H1 (cell line): ENCODE measurements around the gene RRP1. TPM values are rescaled to one million over a fixed set of nuclear protein-coding genes. Genes with fewer than 3 reads are reported as not detected.
A peak's percentile ranks its signal among the peaks of the same experiment; 100 is the strongest.

ENCODE experiments used
- CTCF ChIA-PET: fragments of 300-600 bp; sonication (Branson Sonifier 250); formaldehyde crosslinking; loops from one replicate; lab custom pipeline; 2021; ENCODE audit not compliant: partially characterized antibody; lab: Charles Lee
- POLR2A ChIA-PET: fragments of 300-600 bp; sonication (Branson Sonifier 250); formaldehyde crosslinking; loops from one replicate; lab custom pipeline; 2021; ENCODE audit warnings: inconsistent platforms; ENCODE audit not compliant: partially characterized antibody; lab: Charles Lee
- DNase-seq, 2 experiments: peaks; one replicate each; pipeline versions ENCODE4 v3.0.0 to v3.0.0-alpha.2; 2010 to 2022; ENCODE audit warnings: low spot score in 2 of 2, low read depth in 1 of 2, mixed read lengths in 1 of 2
- FAIRE-seq: peaks from 2 replicates; lab custom pipeline; 2011; peaks lifted over from hg19 to GRCh38; lab: Jason Lieb, UNC
- H2AFZ ChIP-seq: 2 replicates; pipeline ENCODE4 v1.8.1; 2012; ENCODE audit warnings: low read length, inconsistent platforms
- H2AK5ac ChIP-seq: 2 replicates; pipeline ENCODE4 v1.6.1; 2013; ENCODE audit warnings: low read depth, low read length
- H2BK120ac ChIP-seq: replicated peaks from 2 replicates; pipeline ENCODE3; 2013; ENCODE audit warnings: low read depth, low read length, inconsistent platforms
- H2BK12ac ChIP-seq: 2 replicates; pipeline ENCODE4 v1.6.1; 2013; ENCODE audit warnings: low read depth, low read length
- H2BK15ac ChIP-seq: 2 replicates; pipeline ENCODE4 v1.6.1; 2013; ENCODE audit warnings: low read length
- H2BK20ac ChIP-seq: 2 replicates; pipeline ENCODE4 v1.6.1; 2013; ENCODE audit warnings: low read length
- H2BK5ac ChIP-seq: 2 replicates; pipeline ENCODE4 v1.6.1; 2013; ENCODE audit warnings: low read depth, low read length
- H3K14ac ChIP-seq: 2 replicates; pipeline ENCODE4 v1.6.1; 2013; ENCODE audit warnings: inconsistent platforms; ENCODE audit not compliant: insufficient read length
- H3K18ac ChIP-seq: 2 replicates; pipeline ENCODE4 v1.6.1; 2013; ENCODE audit warnings: low read length; ENCODE audit errors: extremely low read depth
- H3K23ac ChIP-seq: 2 replicates; pipeline ENCODE4 v1.6.1; 2013; ENCODE audit warnings: inconsistent platforms; ENCODE audit not compliant: insufficient read length
- H3K23me2 ChIP-seq: 2 replicates; pipeline ENCODE4 v1.6.1; 2013; ENCODE audit warnings: low read depth, low read length
- H3K27ac ChIP-seq: 2 replicates; pipeline ENCODE4 v1.6.1; 2011; ENCODE audit warnings: low read depth, low read length, inconsistent platforms
- H3K27me3 ChIP-seq, 4 experiments: replicated peaks in 1 of 4; 1 replicate in 1 of 4; 2 replicates in 3 of 4; pipeline versions ENCODE4 v1.6.1 to v1.8.1; 2011 to 2013; ENCODE audit warnings: low read length in 3 of 4, mild to moderate bottlenecking in 3 of 4, inconsistent platforms in 2 of 4, mixed read lengths in 2 of 4, moderate library complexity in 1 of 4; ENCODE audit not compliant: control insufficient read depth in 3 of 4, insufficient read depth in 3 of 4; ENCODE audit errors: extremely low read depth in 1 of 4
- H3K36me3 ChIP-seq, 4 experiments: 2 replicates each; pipeline versions ENCODE4 v1.6.1 to v1.8.1; 2011 to 2013; ENCODE audit warnings: mild to moderate bottlenecking in 4 of 4, low read length in 3 of 4, moderate library complexity in 2 of 4, control low read depth in 1 of 4, inconsistent platforms in 1 of 4; ENCODE audit not compliant: insufficient read depth in 4 of 4, control insufficient read depth in 2 of 4
- H3K4ac ChIP-seq: replicated peaks from 2 replicates; pipeline ENCODE3; 2013; ENCODE audit warnings: low read length, low read depth, mixed read lengths, inconsistent platforms; ENCODE audit not compliant: insufficient read length
- H3K4me1 ChIP-seq, 4 experiments: replicated peaks in 1 of 4; 1 replicate in 1 of 4; 2 replicates in 3 of 4; pipeline versions ENCODE4 v1.6.1 to v1.8.1; 2011 to 2013; ENCODE audit warnings: low read length in 3 of 4, inconsistent platforms in 2 of 4, mixed read lengths in 1 of 4; ENCODE audit not compliant: insufficient read depth in 4 of 4, control insufficient read depth in 3 of 4
- H3K4me2 ChIP-seq, 2 experiments: 2 replicates each; pipeline versions ENCODE4 v1.6.1 to v1.8.1; 2011 to 2013; ENCODE audit warnings: low read depth in 2 of 2, low read length in 2 of 2, control low read depth in 1 of 2, inconsistent platforms in 1 of 2, mild to moderate bottlenecking in 1 of 2; ENCODE audit not compliant: insufficient read depth in 1 of 2
- H3K4me3 ChIP-seq, 4 experiments: fragments of 200-600, 300-600 bp in 1 of 4; sonication (generic), shearing (Covaris generic), sonication (Bioruptor Twin) in 1 of 4; 2 replicates each; pipeline versions ENCODE4 v1.5.1 to v1.8.1; 2011 to 2016; ENCODE audit warnings: low read length in 4 of 4, low read depth in 3 of 4, control low read depth in 2 of 4, inconsistent platforms in 2 of 4, mild to moderate bottlenecking in 2 of 4, mixed read lengths in 1 of 4, moderate library complexity in 1 of 4; ENCODE audit not compliant: insufficient read depth in 2 of 4; ENCODE audit errors: extremely low read depth in 1 of 4
- H3K56ac ChIP-seq: replicated peaks from 2 replicates; pipeline ENCODE3; 2013; ENCODE audit warnings: low read depth, mild to moderate bottlenecking, mixed read lengths, low read length, inconsistent platforms; ENCODE audit not compliant: insufficient read length
- H3K79me1 ChIP-seq: 2 replicates; pipeline ENCODE4 v1.6.1; 2013; ENCODE audit warnings: low read depth, low read length, control low read depth
- H3K79me2 ChIP-seq, 2 experiments: 2 replicates each; pipeline versions ENCODE4 v1.6.1 to v1.8.1; 2012 to 2013; ENCODE audit warnings: low read length in 2 of 2, mild to moderate bottlenecking in 2 of 2, inconsistent platforms in 1 of 2; ENCODE audit not compliant: insufficient read depth in 2 of 2, control insufficient read depth in 1 of 2
- H3K9ac ChIP-seq, 4 experiments: replicated peaks in 1 of 4; 1 replicate in 1 of 4; 2 replicates in 3 of 4; pipeline versions ENCODE4 v1.6.1 to v1.8.1; 2011 to 2013; ENCODE audit warnings: low read depth in 3 of 4, low read length in 3 of 4, control low read depth in 2 of 4, mild to moderate bottlenecking in 2 of 4, moderate library complexity in 2 of 4, inconsistent platforms in 1 of 4; ENCODE audit errors: extremely low read depth in 1 of 4
- H3K9me3 ChIP-seq, 2 experiments: 2 replicates each; pipeline versions ENCODE4 v1.6.1 to v1.8.1; 2012 to 2013; ENCODE audit warnings: mild to moderate bottlenecking in 2 of 2, moderate library complexity in 2 of 2, control low read depth in 1 of 2, inconsistent platforms in 1 of 2, low read depth in 1 of 2, low read length in 1 of 2, mixed read lengths in 1 of 2; ENCODE audit not compliant: insufficient read depth in 2 of 2
- H4K20me1 ChIP-seq, 2 experiments: replicated peaks in 1 of 2; 2 replicates each; pipeline versions ENCODE3 to v1.8.1; 2011 to 2013; ENCODE audit warnings: inconsistent platforms in 2 of 2, low read length in 2 of 2, mild to moderate bottlenecking in 1 of 2; ENCODE audit not compliant: insufficient read depth in 2 of 2, control insufficient read depth in 1 of 2
- H4K5ac ChIP-seq: 2 replicates; pipeline ENCODE4 v1.6.1; 2013; ENCODE audit warnings: low read length, low read depth, mixed read lengths, inconsistent platforms; ENCODE audit not compliant: insufficient read length
- H4K8ac ChIP-seq: 2 replicates; pipeline ENCODE4 v1.8.0; 2013; ENCODE audit warnings: mild to moderate bottlenecking, moderate library complexity, low read length, inconsistent platforms; ENCODE audit not compliant: insufficient read depth; ENCODE audit errors: extremely low read depth
- H4K91ac ChIP-seq: replicated peaks from 2 replicates; pipeline ENCODE3; 2013; ENCODE audit warnings: low read length, mixed read lengths, inconsistent platforms; ENCODE audit not compliant: insufficient read length
- CBX5 ChIP-seq: fragments of 300-800, 300-1000 bp; sonication (generic); IDR thresholded peaks from 2 replicates; pipeline ENCODE4 v1.7.1; 2016; ENCODE audit warnings: antibody characterized with exemption, low read length, low read depth
- CBX8 ChIP-seq: fragments of 300-800, 300-1000 bp; sonication (generic); IDR thresholded peaks from 2 replicates; pipeline ENCODE4 v1.7.1; 2016; ENCODE audit warnings: low read depth, low read length, borderline replicate concordance
- CTBP2 ChIP-seq: IDR thresholded peaks from 2 replicates; pipeline ENCODE4 v1.7.0; 2011; ENCODE audit warnings: borderline replicate concordance, mild to moderate bottlenecking, moderate library complexity, mixed read lengths, low read length; ENCODE audit not compliant: insufficient read depth, insufficient read length
- CTCF ChIP-seq, 3 experiments: IDR thresholded peaks; 1 replicate in 2 of 3; 2 replicates in 1 of 3; pipeline versions ENCODE4 v1.5.1 to v1.6.1; 2011; ENCODE audit warnings: low read length in 3 of 3, mild to moderate bottlenecking in 3 of 3, inconsistent platforms in 2 of 3, low read depth in 1 of 3, moderate library complexity in 1 of 3; ENCODE audit not compliant: insufficient read depth in 1 of 3; ENCODE audit errors: control extremely low read depth in 1 of 3
- GABPA ChIP-seq: IDR thresholded peaks from 2 replicates; pipeline ENCODE4 v1.6.1; 2011; ENCODE audit warnings: mild to moderate bottlenecking, low read length, moderate library complexity, borderline replicate concordance; ENCODE audit not compliant: insufficient read depth
- SIRT6 ChIP-seq: IDR thresholded peaks from one replicate; pipeline ENCODE4 v1.7.1; 2012; ENCODE audit warnings: low read length, inconsistent platforms
- SIX5 ChIP-seq: IDR thresholded peaks from 2 replicates; pipeline ENCODE4 v1.6.1; 2011; ENCODE audit warnings: mild to moderate bottlenecking, low read depth, low read length
- TEAD4 ChIP-seq: IDR thresholded peaks from 2 replicates; pipeline ENCODE4 v1.6.1; 2012; ENCODE audit warnings: low read depth, low read length, inconsistent platforms, mixed read lengths
- USF2 ChIP-seq: IDR thresholded peaks from 2 replicates; pipeline ENCODE4 v1.6.1; 2011; ENCODE audit warnings: low read length, improper control_type of control experiment
- WGBS, 2 experiments: shearing (Covaris generic) in 1 of 2; methylation state at CpG; one replicate each; pipeline versions ENCODE4 v1.1.6 to v1.1.7; 2013 to 2015; ENCODE audit warnings: low lambda C conversion rate in 2 of 2, mixed read lengths in 2 of 2, inconsistent platforms in 1 of 2, low coverage in 1 of 2, missing lambda C conversion rate in 1 of 2; ENCODE audit not compliant: insufficient replicate concordance in 2 of 2, insufficient coverage in 1 of 2, insufficient read length in 1 of 2; ENCODE audit errors: extremely low coverage in 1 of 2, missing lambda C conversion rate in 1 of 2; 5-methylcytosine and 5-hydroxymethylcytosine counted together
- polyA plus RNA-seq, 7 experiments: library from polyadenylated mRNA; depleted of rRNA in 3 of 7; stranded (reverse) in 5 of 7; unstranded in 2 of 7; fragments of >200 nt in 5 of 7; fragments of 200-250 nt in 2 of 7; gene quantifications; 1 replicate in 5 of 7; 2 replicates in 1 of 7; 4 replicates in 1 of 7; pipeline versions ENCODE4 v1.2.1 to v1.2.3, GENCODE V29; 2011 to 2013; ENCODE audit warnings: missing spikeins in 2 of 7, mixed read lengths in 2 of 7
- total RNA-seq: library from RNA; stranded (reverse); fragmentation: NEBNext Ultra II Directional; extraction: Animal tissue kit (Norgen Biotek cat#: 25700); gene quantifications from 2 replicates; pipeline ENCODE4 v1.2.1, GENCODE V29; 2021

RRP1 gene
- total and polyA plus RNA-seq, 2 of the 8 experiments (the other 6 are each of a cell fraction or from before 2014, with no cell fraction given): 11.6 to 55.2 TPM

GRCh38 chr21:43800566-43800965 lies 11.2 kb downstream of the RRP1 start:
- Histone ChIP-seq H3K9me3 (no peaks in the 10 kb centered on the region), H3K4me3 (no peak overlapping the region), H3K4ac (no peak overlapping the region), H2BK5ac (peak overlapping the region; percentile 35; the same call in 1 of the 2 replicates), H3K27ac (no peak overlapping the region), H2BK12ac (no peak overlapping the region), H3K18ac (no peak overlapping the region), H3K14ac (no peak overlapping the region), H3K56ac (no peak overlapping the region), H4K91ac (no peak overlapping the region), H3K9ac (no peak overlapping the region), H3K4me1 (no peaks in the 10 kb centered on the region), H2BK120ac (no peak overlapping the region), H3K79me2 (no peaks in the 10 kb centered on the region), H3K23me2 (no peaks in the 10 kb centered on the region), H3K36me3 (peaks cover 39 to 80% (median 72%) of the 10 kb centered on the region in 4 experiments), H4K5ac (no peak overlapping the region), H4K8ac (no peak overlapping the region), H3K27me3 (no peaks in the 10 kb centered on the region), H4K20me1 (peaks cover 23 to 29% of the 10 kb centered on the region in 2 experiments), H2BK20ac (no peak overlapping the region), H3K23ac (no peak overlapping the region), H3K4me2 (no peak overlapping the region), H2BK15ac (no peak overlapping the region), H2AK5ac (no peak overlapping the region), H2AFZ (no peak overlapping the region), H3K79me1 (peaks cover 3% of the 10 kb centered on the region; the same call in 1 of the 2 replicates)
- 94% methylated on average over 14 of the region's 14 CpGs; no CpG with 5 or more reads in 1 of the 2 experiments for WGBS, 2 experiments
- FAIRE-seq (no peak), DNase-seq (no peak)
- ChIA-PET CTCF (interaction anchor here (1.5 to 1.6 kb wide), 2 partner anchors 11 to 164 kb away, joined by 4 to 7 read pairs; partner anchors contain the start of gene RRP1), POLR2A (interaction anchor here (0.6 to 3.6 kb wide), 7 partner anchors 8 to 184 kb away, joined by 3 to 19 read pairs (median 3); partner anchors contain the start of gene RRP1)
- TF ChIP-seq TEAD4 (no peak), SIX5 (no peak), CTBP2 (no peak), USF2 (no peak), CBX8 (no peak), GABPA (no peak), CBX5 (no peak), CTCF (IDR thresholded peaks at IDR 0.05; ENCODE audit: control extremely low read depth in 1 of 3, insufficient read depth in 1 of 3, low read depth in 1 of 3, low read length in 3 of 3) (no peak), SIRT6 (no peak)
